HUES6 (cell line): ENCODE measurements around the gene DGCR2.
"Not testable (repeated sequence)": the region's sequence is repeated elsewhere in the genome, so short reads cannot be mapped to it uniquely, and the experiment has no call there.

ENCODE experiments used
- H3K27ac ChIP-seq: 2 replicates; pipeline ENCODE4 v1.7.0; 2013; ENCODE audit warnings: low read depth, mild to moderate bottlenecking, low read length, inconsistent platforms
- H3K27me3 ChIP-seq: 2 replicates; pipeline ENCODE4 v1.6.1; 2013; ENCODE audit warnings: low read length; ENCODE audit not compliant: control insufficient read depth, insufficient read depth
- H3K36me3 ChIP-seq: 2 replicates; pipeline ENCODE4 v1.6.1; 2013; ENCODE audit warnings: low read length; ENCODE audit not compliant: control insufficient read depth, insufficient read depth
- H3K4me1 ChIP-seq: 2 replicates; pipeline ENCODE4 v1.6.1; 2013; ENCODE audit warnings: low read length; ENCODE audit not compliant: control insufficient read depth, insufficient read depth
- H3K4me3 ChIP-seq: 2 replicates; pipeline ENCODE4 v1.5.1; 2013; ENCODE audit warnings: low read depth, low read length
- H3K9ac ChIP-seq: one replicate; pipeline ENCODE4 v1.6.1; 2013; ENCODE audit warnings: mild to moderate bottlenecking, low read length
- H3K9me3 ChIP-seq: 2 replicates; pipeline ENCODE4 v1.6.1; 2013; ENCODE audit warnings: low read depth, low read length; ENCODE audit not compliant: control insufficient read depth, insufficient read depth

DGCR2 gene

DNA sequence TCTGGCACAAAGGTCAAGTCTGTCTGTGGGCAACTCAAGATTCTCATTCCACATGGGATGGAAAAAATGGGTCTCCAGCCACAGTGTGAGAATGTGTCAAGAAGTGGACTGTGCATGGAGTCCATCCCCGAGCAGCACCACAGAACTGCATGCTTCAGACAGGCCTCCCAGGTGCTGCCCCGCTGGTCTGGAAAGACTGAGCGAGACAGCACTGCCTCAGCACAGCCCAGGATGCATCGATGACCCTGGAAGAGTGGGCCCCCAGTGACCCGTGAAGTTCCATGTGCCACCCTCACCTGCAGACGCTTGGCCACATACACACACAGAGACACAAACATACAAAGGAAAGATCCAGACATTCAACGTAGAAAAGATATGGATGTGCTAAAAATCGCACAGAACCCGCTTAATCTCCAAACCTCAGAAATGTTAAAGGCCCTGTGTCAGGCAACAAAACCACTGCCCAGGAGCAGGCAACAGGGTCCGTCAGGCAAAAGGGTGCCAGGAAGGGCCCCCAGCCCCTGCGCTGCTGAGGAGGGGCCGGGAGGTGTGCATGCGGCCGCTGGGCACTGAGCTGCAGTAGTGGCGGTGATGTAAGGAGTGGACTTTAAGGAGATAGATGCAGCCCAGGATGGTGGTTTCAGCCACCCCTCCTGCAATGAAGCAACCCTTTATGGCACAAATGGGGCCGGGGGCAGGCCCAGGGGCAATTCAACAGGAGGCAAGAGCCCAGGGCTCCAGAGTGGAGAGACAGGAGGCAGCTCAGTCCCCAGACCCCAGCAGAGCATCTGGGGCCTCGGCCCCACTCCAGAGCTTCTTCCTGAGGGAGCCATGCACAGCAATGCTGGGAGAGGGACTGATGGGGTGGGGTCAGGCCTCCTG is 84.7 kb downstream of the DGCR2 start:
- no peaks in the 10 kb centered on the region for H3K4me1 ChIP-seq
- no peak overlapping the region for H3K9ac ChIP-seq
- no peak overlapping the region for H3K4me3 ChIP-seq
- H3K36me3 ChIP-seq = peaks cover 42% of the 10 kb centered on the region
- H3K27me3 ChIP-seq = peaks cover 4% of the 10 kb centered on the region; the same call in 1 of the 2 replicates
- H3K27ac ChIP-seq = no peak overlapping the region
- no peaks in the 10 kb centered on the region for H3K9me3 ChIP-seq

DNA sequence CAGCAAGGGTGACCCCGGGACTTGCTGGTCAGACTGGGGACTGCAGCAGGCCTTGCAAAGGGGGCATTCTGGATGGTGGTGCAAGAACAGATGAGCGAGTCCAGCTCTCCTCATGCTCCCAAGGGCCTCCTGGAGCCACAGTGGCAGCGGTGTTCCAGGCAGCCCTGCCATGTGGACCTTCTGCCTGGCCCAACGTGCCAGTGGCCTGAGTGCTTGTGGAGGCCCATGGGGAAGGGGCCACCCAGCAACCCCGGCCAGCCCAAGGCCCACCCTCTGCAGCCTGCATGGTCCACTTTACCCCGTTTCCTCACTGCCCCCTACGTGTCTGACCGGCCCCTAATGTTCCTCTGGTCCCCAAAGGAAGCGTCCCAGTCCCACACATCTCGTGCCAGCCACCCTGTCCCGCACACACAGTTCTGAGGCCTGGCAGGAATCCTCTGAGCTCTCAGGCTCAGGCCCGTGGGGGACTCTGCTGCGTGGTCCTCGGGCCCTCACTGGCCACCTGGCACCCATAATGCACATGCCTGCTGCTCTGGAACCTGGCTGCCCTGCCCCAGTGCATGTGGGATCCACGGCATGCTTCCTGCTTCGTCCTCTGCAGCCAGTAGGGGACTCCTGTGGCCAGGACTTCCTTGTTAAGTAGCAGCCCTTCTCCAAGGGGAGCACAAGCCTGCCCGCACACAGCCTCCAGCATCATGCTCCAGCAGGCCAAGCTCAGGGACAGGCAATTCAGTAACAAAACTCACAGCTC is 85.5 kb downstream of the DGCR2 start:
- no peak overlapping the region for H3K27ac ChIP-seq
- H3K36me3 ChIP-seq = peaks cover 34% of the 10 kb centered on the region
- H3K27me3 ChIP-seq = peaks cover 7% of the 10 kb centered on the region; the same call in 1 of the 2 replicates
- H3K4me3 ChIP-seq = no peak overlapping the region
- no peaks in the 10 kb centered on the region for H3K4me1 ChIP-seq
- H3K9me3 ChIP-seq = no peaks in the 10 kb centered on the region
- H3K9ac ChIP-seq = no peak overlapping the region

DNA sequence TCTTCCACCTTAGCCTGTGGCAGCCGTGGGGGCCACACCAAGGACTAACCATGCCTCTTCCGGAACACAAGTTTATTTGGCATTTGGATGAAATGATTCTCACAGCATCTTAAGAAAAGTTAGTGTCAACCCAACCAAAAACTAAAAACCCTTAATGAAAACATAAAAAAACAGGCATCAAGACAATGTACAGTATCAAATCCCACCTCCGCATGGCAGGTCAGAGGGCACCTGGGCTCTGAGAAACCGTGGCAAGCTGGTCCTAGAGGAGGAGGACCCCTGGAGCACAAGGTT is 86.0 kb downstream of the DGCR2 start:
- Histone ChIP-seq H3K9ac (no peak overlapping the region), H3K27me3 (peaks cover 11% of the 10 kb centered on the region; the same call in 1 of the 2 replicates), H3K4me3 (no peak overlapping the region), H3K9me3 (no peaks in the 10 kb centered on the region), H3K4me1 (no peaks in the 10 kb centered on the region), H3K36me3 (peaks cover 28% of the 10 kb centered on the region), H3K27ac (no peak overlapping the region)

DNA sequence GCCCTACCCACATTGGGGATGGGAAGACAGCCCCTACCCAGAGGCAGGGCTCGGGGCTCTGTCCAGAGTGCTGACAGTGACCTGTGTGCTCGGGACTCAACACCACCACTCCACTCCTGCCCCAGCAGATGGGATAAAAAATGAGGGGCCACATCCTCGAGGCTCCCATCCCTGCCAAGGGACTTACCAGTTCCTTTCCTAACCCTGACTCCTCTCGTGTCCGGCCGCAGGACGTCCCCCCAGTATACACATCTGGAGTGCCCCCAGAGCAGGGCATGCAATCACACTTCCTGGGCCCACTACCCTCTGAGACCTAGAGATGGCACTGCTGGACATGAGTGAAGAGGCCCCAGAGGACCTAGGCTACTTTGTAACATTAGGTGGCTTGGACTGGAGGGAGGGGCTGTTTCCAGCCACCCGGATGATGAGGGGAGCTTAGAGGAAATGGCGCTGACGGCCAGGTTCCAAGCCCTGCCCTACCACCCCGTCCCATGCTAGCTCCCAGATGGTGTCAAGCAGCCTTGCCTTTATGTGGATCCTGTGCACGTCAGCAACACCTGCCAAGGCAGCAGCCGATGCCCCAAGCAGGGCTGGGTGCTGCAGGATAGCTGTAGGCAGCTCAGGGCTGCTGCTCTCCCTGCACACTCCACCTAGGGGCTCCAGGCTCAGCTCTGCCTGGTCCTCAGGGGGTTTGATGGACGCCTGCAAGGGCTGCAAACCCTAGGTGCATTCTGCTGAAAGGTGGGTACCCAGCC is 86.6 kb downstream of the DGCR2 start:
- Histone ChIP-seq H3K9me3 (no peaks in the 10 kb centered on the region), H3K9ac (no peak overlapping the region), H3K36me3 (peaks cover 23% of the 10 kb centered on the region), H3K27me3 (peaks cover 14% of the 10 kb centered on the region), H3K4me3 (no peak overlapping the region), H3K4me1 (no peaks in the 10 kb centered on the region), H3K27ac (no peak overlapping the region)

DNA sequence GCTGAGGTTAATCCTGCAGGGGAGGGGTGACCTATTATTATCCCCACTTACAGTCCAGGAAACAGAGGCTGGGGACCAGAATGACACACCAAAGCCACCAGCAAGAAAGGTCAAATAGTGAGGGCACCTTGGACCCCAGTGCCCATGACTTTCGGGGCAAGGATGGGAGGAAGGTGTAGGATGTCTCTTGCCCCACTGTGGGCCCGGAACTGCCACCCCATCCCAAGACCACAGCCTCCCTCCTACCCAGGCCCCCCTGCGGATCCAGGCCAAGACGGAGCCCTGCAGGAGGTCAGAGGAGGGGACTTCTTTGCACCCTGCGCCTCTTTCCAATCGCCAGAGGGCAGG is 87.1 kb downstream of the DGCR2 start:
- H3K27ac ChIP-seq, H3K9me3 ChIP-seq: not testable (repeated sequence)

DNA sequence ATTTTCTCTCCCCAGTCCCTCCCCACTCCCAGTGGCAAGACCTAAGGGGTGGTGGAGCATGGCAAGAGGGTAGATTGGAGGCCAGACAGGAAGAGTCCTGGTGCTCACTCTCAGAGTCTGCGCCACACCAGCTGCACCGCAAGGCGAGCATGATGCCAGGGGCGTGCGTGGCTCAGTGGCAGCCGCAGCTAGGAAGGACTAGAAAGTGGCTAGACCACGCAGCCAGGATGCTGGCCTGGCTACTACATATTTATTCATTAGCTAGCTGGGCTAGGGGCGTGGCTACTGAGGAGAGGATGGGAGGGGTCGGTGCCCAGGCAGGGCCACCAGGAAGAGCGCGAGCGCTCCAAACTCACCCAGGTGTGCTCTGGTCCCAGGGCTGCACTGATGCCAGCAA is 87.5 kb downstream of the DGCR2 start:
- not testable (repeated sequence) for H3K27ac ChIP-seq, H3K4me1 ChIP-seq, H3K9me3 ChIP-seq, H3K4me3 ChIP-seq, H3K9ac ChIP-seq
- Histone ChIP-seq H3K27me3 (peaks cover 21% of the 10 kb centered on the region), H3K36me3 (peaks cover 15% of the 10 kb centered on the region; the same call in 1 of the 2 replicates)

More for the DNA sequence above, 87.1 kb downstream of the DGCR2 start:
- not testable (repeated sequence) for H3K9ac ChIP-seq, H3K4me1 ChIP-seq, H3K4me3 ChIP-seq
- H3K27me3 ChIP-seq = peaks cover 19% of the 10 kb centered on the region
- peaks cover 18% of the 10 kb centered on the region for H3K36me3 ChIP-seq

DNA sequence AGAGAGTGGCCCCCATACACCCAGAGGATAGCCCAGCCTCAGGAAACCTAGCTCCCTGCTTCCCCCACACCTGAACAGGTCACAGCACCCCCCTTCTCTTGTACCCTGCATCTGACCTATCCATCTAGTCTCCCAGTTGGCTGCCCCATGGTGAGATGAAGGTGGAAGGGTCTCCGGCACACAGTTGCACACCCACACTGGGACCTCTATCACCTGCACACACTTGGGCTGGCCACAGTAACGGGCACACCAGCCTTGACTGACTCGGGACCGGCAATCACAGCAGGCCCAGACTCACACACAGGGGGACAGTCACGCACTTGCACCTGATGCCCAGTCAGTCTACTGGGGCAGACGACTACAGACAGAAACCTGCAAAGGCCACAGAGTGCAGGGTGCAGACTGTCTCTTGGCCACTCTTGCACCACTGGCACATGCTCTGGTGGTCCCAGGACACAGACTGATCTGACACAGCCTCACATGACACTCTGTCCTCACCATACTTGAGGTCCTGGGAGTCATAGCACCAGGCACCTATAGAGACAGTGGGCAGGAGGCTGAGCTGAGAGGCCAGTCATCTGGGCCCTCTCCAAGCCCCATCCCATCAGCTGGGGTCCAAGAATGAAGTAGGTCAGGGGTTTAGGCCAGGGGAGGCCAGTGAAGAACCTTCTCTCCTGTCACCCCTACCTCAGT is 88.0 kb downstream of the DGCR2 start:
- H3K4me1 ChIP-seq, H3K9ac ChIP-seq, H3K27ac ChIP-seq, H3K4me3 ChIP-seq, H3K9me3 ChIP-seq, H3K36me3 ChIP-seq: not testable (repeated sequence)
- peaks cover 27% of the 10 kb centered on the region for H3K27me3 ChIP-seq

DNA sequence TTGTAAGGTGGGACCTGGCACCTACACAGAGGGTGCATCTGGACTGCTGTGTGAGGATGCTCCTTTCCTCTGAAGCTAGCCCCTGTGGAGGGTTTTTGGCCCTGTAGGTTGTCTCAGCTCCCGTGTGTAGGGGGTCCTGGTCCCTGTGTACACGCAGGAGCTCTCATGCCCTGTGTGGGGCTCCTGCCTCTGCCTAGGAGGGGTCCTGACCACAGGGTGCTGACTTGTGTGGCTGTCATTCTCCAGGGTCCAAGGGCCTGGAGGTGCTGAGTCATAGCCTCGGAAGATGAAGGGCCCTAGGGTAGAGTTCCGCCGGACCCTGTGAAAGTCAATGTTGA is 88.7 kb downstream of the DGCR2 start:
- not testable (repeated sequence) for H3K4me1 ChIP-seq, H3K9ac ChIP-seq, H3K36me3 ChIP-seq, H3K9me3 ChIP-seq, H3K27ac ChIP-seq, H3K4me3 ChIP-seq
- peaks cover 33% of the 10 kb centered on the region for H3K27me3 ChIP-seq

DNA sequence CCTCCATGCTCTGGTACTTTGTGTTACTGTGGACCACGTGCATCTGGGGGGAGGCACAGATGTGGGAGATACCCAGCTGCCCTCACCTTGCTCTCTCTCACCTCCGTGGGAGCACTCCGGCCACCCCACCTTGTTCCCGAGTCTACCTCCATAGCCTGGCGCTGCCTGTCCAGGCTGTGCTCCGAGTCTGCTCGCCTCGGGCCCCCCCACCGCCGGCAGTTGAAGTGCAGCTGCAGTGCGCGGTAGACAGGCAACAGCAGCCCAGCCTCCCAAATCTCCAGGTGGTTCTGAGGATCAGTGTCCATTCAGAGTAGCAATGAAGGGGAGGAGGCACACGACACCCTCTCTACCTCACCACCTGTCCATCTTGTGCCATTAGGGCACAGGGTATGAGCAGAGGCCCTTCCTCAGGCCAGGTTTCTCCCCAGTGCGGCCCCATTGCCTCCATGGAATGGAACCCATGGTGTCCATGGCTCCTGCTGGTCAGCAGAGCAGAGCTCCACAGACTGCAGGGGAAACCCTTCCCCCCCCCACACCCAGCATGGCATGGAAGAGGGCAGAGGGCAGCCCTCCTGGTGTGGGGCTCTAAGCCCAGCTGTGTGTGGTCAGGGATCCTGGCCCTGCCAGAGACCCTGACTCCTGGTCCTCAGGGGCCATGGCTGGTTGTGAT is 89.2 kb downstream of the DGCR2 start:
- H3K27me3 ChIP-seq = peaks cover 38% of the 10 kb centered on the region
- H3K4me3 ChIP-seq, H3K9ac ChIP-seq, H3K9me3 ChIP-seq, H3K36me3 ChIP-seq, H3K4me1 ChIP-seq, H3K27ac ChIP-seq: not testable (repeated sequence)

DNA sequence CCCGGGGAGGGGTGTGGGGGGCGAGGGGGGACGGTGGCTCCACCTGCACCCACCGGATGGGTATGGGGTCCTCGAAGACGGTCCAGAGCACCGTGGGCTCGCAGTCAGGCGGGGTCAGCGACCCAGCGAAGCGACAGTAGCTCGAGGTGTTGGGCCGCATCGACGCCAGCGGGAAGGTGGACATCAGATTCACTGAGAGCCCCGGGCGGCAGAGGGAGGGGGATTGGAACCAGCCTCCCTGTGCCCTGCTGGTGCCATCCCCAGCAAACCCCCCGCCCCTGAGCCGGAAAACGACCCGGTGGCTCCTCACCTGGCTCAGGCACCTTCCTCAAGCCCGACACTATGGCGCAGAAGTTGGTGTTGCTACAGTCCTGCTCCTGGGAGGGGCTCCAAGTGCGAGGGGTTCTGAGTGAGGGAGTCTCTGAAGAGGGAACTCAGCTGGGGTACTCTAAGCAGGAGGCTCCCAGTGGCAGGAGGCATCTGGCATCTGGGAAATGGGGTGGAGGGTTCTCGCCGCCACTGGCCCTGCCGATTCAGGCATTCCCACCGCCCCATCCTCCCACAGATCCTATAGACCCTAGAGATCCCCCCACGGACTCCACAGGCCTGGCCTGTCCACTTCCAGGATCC is 89.9 kb downstream of the DGCR2 start:
- H3K9me3 ChIP-seq, H3K4me1 ChIP-seq, H3K9ac ChIP-seq, H3K36me3 ChIP-seq, H3K4me3 ChIP-seq, H3K27ac ChIP-seq: not testable (repeated sequence)
- peaks cover 38% of the 10 kb centered on the region for H3K27me3 ChIP-seq
